KOPT-K1 (cell line): ENCODE results near the gene NUDT8.
"Not testable (repeated sequence)": the region's sequence is repeated elsewhere in the genome, so short reads cannot be mapped to it uniquely, and the experiment has no call there.

Experiments
- H3K27ac ChIP-seq: fragments of 200-600 bp; sonication (generic); 2 replicates; pipeline ENCODE4 v1.5.1; 2016; ENCODE audit warnings: antibody characterized with exemption, mild to moderate bottlenecking, low read depth, low read length; ENCODE audit not compliant: poor library complexity, severe bottlenecking
- H3K36me3 ChIP-seq: fragments of 200-600 bp; sonication (generic); 2 replicates; pipeline ENCODE4 v1.5.1; 2017; ENCODE audit warnings: antibody characterized with exemption, mild to moderate bottlenecking, low read length, moderate library complexity; ENCODE audit not compliant: insufficient read depth
- H3K9me3 ChIP-seq: fragments of 200-600 bp; sonication (generic); 2 replicates; pipeline ENCODE4 v1.5.1; 2017; ENCODE audit warnings: antibody characterized with exemption, low read length, mild to moderate bottlenecking; ENCODE audit not compliant: insufficient read depth, poor library complexity, severe bottlenecking

NUDT8 gene

GRCh38 chr11:67640021-67640757 lies 10.5 kb upstream of the NUDT8 start:
- H3K9me3 ChIP-seq = no peaks in the 10 kb centered on the region
- H3K36me3 ChIP-seq = no peaks in the 10 kb centered on the region
- no peak overlapping the region for H3K27ac ChIP-seq

GRCh38 chr11:67639438-67639859 lies 9.7 kb upstream of the NUDT8 start, which contains the start of gene TBX10:
Gene TBX10 (minus strand): TSS chr11:67639763. CDS start chr11:67639472, 291 bp downstream.
- Histone ChIP-seq H3K9me3 (no peaks in the 10 kb centered on the region), H3K27ac (no peak within 1 kb of the TSS), H3K36me3 (no peaks in the 10 kb centered on the region)

GRCh38 chr11:67638535-67639437 lies 9.0 kb upstream of the NUDT8 start:
- Histone ChIP-seq H3K9me3 (no peaks in the 10 kb centered on the region), H3K36me3 (no peaks in the 10 kb centered on the region), H3K27ac (no peak overlapping the region)

- H3K27ac ChIP-seq = not testable (repeated sequence)
These were observed 7.7 kb upstream of the NUDT8 start for GRCh38 chr11:67637441-67637840.

GRCh38 chr11:67636962-67637361 lies 7.2 kb upstream of the NUDT8 start:
- Histone ChIP-seq H3K36me3 (no peaks in the 10 kb centered on the region), H3K27ac (no peak overlapping the region), H3K9me3 (no peaks in the 10 kb centered on the region)

More at GRCh38 chr11:67637441-67637840, 7.7 kb upstream of the NUDT8 start:
- not testable (repeated sequence) for H3K9me3 ChIP-seq, H3K36me3 ChIP-seq

- Histone ChIP-seq H3K36me3 (no peaks in the 10 kb centered on the region), H3K9me3 (no peaks in the 10 kb centered on the region), H3K27ac (no peak overlapping the region)
These were observed 5.4 kb upstream of the NUDT8 start for GRCh38 chr11:67635231-67635521.

GRCh38 chr11:67634366-67635230 lies 4.9 kb upstream of the NUDT8 start:
- Histone ChIP-seq H3K27ac (no peak overlapping the region), H3K9me3 (no peaks in the 10 kb centered on the region), H3K36me3 (no peaks in the 10 kb centered on the region)

- no peaks in the 10 kb centered on the region for H3K9me3 ChIP-seq
- no peaks in the 10 kb centered on the region for H3K36me3 ChIP-seq
- H3K27ac ChIP-seq = no peak overlapping the region
These were observed 4.1 kb upstream of the NUDT8 start for GRCh38 chr11:67633758-67634365.

GRCh38 chr11:67632982-67633755 lies 3.4 kb upstream of the NUDT8 start:
- no peak overlapping the region for H3K27ac ChIP-seq
- no peaks in the 10 kb centered on the region for H3K36me3 ChIP-seq
- H3K9me3 ChIP-seq = no peaks in the 10 kb centered on the region

GRCh38 chr11:67632175-67632981 lies 2.6 kb upstream of the NUDT8 start:
- Histone ChIP-seq H3K36me3 (peaks cover 5% of the 10 kb centered on the region; the same call in 1 of the 2 replicates), H3K9me3 (no peaks in the 10 kb centered on the region), H3K27ac (no peak overlapping the region)

GRCh38 chr11:67631853-67632174 lies 2.1 kb upstream of the NUDT8 start:
- H3K36me3 ChIP-seq = peaks cover 5% of the 10 kb centered on the region; the same call in 1 of the 2 replicates
- H3K27ac ChIP-seq = no peak overlapping the region
- H3K9me3 ChIP-seq = no peaks in the 10 kb centered on the region

GRCh38 chr11:67631411-67631810 lies 1.7 kb upstream of the NUDT8 start:
- H3K36me3 ChIP-seq = peaks cover 5% of the 10 kb centered on the region; the same call in 1 of the 2 replicates
- no peak overlapping the region for H3K27ac ChIP-seq
- H3K9me3 ChIP-seq = no peaks in the 10 kb centered on the region

- peaks cover 5% of the 10 kb centered on the region; the same call in 1 of the 2 replicates for H3K36me3 ChIP-seq
- peak overlapping the region; percentile 67 for H3K27ac ChIP-seq
- no peaks in the 10 kb centered on the region for H3K9me3 ChIP-seq
These were observed 1.2 kb upstream of the NUDT8 start for GRCh38 chr11:67630943-67631331.
